Peyer's patch (tissue), 4 donors: Measurements from ENCODE around the gene MYO18B. TPM values are rescaled to one million over a fixed set of nuclear protein-coding genes. Genes with fewer than 3 reads are reported as not detected.

ENCODE experiments used
- DNase-seq, 3 donors: peaks; one replicate each; pipeline ENCODE4 v3.0.0-alpha.2; 2017 to 2019
- H3K27ac ChIP-seq, 4 donors: fragments of 200-600 bp; sonication (generic); one replicate each; pipeline ENCODE4 v1.5.1; 2016 to 2019
- H3K27me3 ChIP-seq, 2 donors: fragments of 200-600 bp; sonication (generic); one replicate each; pipeline ENCODE4 v1.5.1; 2019
- H3K36me3 ChIP-seq, 3 donors: fragments of 200-600 bp; sonication (generic); one replicate each; pipeline ENCODE4 v1.5.1; 2016 to 2019
- H3K4me1 ChIP-seq, 4 donors: fragments of 200-600 bp; sonication (generic); one replicate each; pipeline ENCODE4 v1.5.1; 2016 to 2019
- H3K4me3 ChIP-seq, 4 donors: fragments of 200-600 bp; sonication (generic); 1 replicate in 3 of 4; 2 replicates in 1 of 4; pipeline ENCODE4 v1.5.1; 2016 to 2019; ENCODE audit warnings: mild to moderate bottlenecking in 1 of 4
- H3K9me3 ChIP-seq, 4 donors: fragments of 200-600 bp; sonication (generic); one replicate each; pipeline ENCODE4 v1.5.1; 2016 to 2019; ENCODE audit warnings: mild to moderate bottlenecking in 1 of 4
- CTCF ChIP-seq, 6 experiments: fragments of 450-650 bp in 4 of 6; fragments of 200-600 bp in 2 of 6; sonication (generic) in 1 of 6; IDR thresholded peaks; one replicate each; pipeline ENCODE4 v1.5.1; 2017 to 2019; ENCODE audit warnings: antibody characterized with exemption in 6 of 6, mild to moderate bottlenecking in 3 of 6, moderate library complexity in 1 of 6
- POLR2A ChIP-seq, 2 donors: fragments of 450-650 bp; IDR thresholded peaks; one replicate each; pipeline ENCODE4 v1.5.1; 2017; ENCODE audit warnings: antibody characterized with exemption in 2 of 2, mild to moderate bottlenecking in 2 of 2, moderate library complexity in 2 of 2
- total RNA-seq, 4 donors: library from RNA; depleted of rRNA; stranded (reverse); fragments of >200 nt; gene quantifications; one replicate each; pipeline ENCODE4 v1.1.0, GENCODE V29; 2016

Gene MYO18B
- total RNA-seq, 4 donors from 2014 or later: 0.28 to 0.83 TPM; not detected in 2

GRCh38 chr22:25833676-25834075 lies 91.7 kb downstream of the MYO18B start:
- no peaks in the 10 kb centered on the region for H3K36me3 ChIP-seq
- H3K4me3 ChIP-seq: no peak overlapping the region
- no peak for TF ChIP-seq CTCF (IDR thresholded peaks at IDR 0.05)
- TF ChIP-seq POLR2A (IDR thresholded peaks at IDR 0.05): no peak

DNA sequence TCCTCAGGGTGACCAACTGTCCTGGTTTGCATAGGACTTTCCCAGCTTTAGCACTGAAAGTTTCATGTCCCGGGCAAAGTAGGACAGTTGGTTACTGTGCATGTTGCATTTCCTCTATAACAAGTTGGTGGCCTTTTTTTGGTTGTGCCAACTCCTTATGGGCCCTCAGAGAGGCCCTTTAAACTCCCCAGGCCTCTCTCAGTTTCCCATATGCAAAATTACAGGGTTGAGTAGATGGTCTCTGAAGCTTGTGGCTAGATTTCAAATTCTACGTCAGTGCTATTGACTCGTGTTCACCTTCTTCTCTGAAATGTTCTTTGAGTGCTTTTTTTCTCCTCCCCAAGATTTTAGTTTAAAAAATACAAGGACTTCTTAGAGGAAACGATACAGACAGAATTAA lies 92.5 kb downstream of the MYO18B start:
- TF ChIP-seq POLR2A (IDR thresholded peaks at IDR 0.05): no peak
- H3K4me1 ChIP-seq: no peaks in the 10 kb centered on the region

More at GRCh38 chr22:25833676-25834075, 91.7 kb downstream of the MYO18B start:
- no peak for DNase-seq
- Histone ChIP-seq H3K27ac (no peak overlapping the region), H3K4me1 (no peaks in the 10 kb centered on the region), H3K27me3 (no peaks in the 10 kb centered on the region), H3K9me3 (no peaks in the 10 kb centered on the region)

GRCh38 chr22:25835348-25835747 lies 93.4 kb downstream of the MYO18B start:
- Histone ChIP-seq H3K36me3 (no peaks in the 10 kb centered on the region), H3K9me3 (no peaks in the 10 kb centered on the region), H3K27ac (no peak overlapping the region), H3K4me3 (no peak overlapping the region), H3K27me3 (no peaks in the 10 kb centered on the region), H3K4me1 (no peaks in the 10 kb centered on the region)
- DNase-seq: no peak
- TF ChIP-seq CTCF (IDR thresholded peaks at IDR 0.05) (no peak), POLR2A (IDR thresholded peaks at IDR 0.05) (no peak)

More for the DNA sequence above, 92.5 kb downstream of the MYO18B start:
- no peak overlapping the region for H3K27ac ChIP-seq
- H3K27me3 ChIP-seq: no peaks in the 10 kb centered on the region
- DNase-seq: no peak
- H3K9me3 ChIP-seq: no peaks in the 10 kb centered on the region
- H3K36me3 ChIP-seq: no peaks in the 10 kb centered on the region
- H3K4me3 ChIP-seq: no peak overlapping the region

DNA sequence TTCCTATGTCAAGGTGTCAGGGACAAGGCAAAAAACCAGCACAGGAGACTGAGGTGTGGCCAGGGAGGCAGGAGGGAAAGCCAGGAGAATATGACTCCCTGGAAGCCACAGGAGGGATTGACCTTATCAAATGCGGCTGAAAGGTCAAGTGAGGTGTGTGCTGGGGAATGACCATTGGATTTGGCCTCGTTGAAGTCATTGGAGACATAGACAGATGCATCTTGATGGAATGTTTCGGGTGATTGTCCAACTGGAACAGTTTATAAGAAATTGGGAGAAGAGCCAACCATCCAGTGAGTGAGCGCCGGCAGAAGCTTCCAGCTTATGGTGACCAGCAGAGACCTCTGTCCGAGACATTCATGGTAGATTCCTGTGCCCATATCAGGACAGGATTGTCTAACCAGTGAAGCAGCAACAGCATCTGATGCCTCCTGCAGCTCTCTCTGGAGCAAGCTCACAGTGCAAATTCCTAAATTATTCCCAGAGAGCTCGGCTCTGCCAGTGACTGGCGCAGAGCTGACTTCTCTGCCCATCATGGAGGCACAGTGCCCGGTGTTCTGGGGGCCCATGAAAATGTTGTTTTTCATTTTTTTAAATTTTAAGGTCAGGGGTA lies 95.4 kb downstream of the MYO18B start:
- DNase-seq: no peak
- Histone ChIP-seq H3K4me3 (no peak overlapping the region), H3K27ac (no peak overlapping the region), H3K36me3 (no peaks in the 10 kb centered on the region), H3K9me3 (no peaks in the 10 kb centered on the region), H3K4me1 (no peaks in the 10 kb centered on the region), H3K27me3 (no peaks in the 10 kb centered on the region)
- TF ChIP-seq POLR2A (IDR thresholded peaks at IDR 0.05) (no peak), CTCF (IDR thresholded peaks at IDR 0.05) (no peak)

DNA sequence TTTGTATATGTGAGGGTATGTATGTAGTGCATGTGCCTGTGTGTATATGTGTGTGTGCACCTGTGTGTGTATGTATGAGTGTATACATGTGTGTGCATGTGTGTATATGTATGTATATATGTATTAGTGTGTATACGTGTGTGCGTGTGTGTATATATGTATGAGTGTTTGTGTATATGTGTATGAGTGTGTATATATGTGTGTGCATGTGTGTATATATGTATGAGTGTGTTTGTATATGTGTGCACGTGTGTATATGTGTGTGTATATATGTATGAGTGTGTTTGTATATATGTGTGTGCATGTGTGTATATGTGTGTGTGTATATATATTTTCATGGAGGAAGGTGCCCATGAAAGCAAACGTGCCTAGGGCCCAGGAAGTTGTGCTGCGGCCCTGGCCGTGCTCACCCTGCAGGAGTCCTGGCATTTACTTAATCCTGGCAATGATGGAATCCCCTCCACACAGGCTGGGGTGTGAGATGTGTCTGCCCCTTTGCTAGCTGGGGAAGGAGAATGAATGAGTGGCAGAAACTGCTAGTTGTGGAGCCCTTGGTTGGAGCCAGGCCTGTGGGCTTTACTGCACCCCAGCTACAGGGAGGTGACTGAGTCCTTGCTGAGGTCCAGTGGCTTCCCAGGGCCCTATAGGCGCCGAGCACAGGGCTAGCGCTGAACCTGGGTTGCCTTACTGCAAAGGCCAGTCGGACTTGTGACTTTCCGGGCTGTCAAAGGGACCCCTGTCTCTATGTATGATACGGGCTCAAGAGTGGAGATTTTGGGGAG lies 97.2 kb downstream of the MYO18B start:
- Histone ChIP-seq H3K27me3 (no peaks in the 10 kb centered on the region), H3K4me3 (no peak overlapping the region), H3K9me3 (no peaks in the 10 kb centered on the region), H3K4me1 (no peaks in the 10 kb centered on the region), H3K36me3 (no peaks in the 10 kb centered on the region), H3K27ac (no peak overlapping the region)
- DNase-seq: no peak
- no peak for TF ChIP-seq CTCF (IDR thresholded peaks at IDR 0.05)
- no peak for TF ChIP-seq POLR2A (IDR thresholded peaks at IDR 0.05)

DNA sequence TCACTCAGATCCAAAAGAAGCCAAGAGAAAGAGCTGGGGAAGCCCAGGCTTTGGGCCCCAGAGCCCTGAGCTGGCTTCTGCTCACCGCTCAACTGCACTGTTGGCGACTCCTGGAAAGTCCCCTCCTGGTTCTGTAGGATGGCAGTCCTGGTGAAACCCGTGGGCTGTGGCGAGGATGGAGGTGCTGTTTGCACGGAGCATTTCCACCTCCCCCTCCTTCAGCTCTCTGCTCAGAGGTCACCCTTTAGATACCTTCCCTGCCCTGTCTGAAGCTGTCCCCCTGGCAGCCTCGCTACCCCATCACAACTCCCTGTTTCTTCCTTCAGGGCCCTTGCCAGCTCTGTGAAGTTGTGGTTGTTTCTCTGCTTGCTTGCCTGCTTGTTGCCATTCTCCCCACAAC lies 97.8 kb downstream of the MYO18B start:
- H3K4me3 ChIP-seq: no peak overlapping the region
- H3K36me3 ChIP-seq: no peaks in the 10 kb centered on the region
- no peaks in the 10 kb centered on the region for H3K4me1 ChIP-seq
- H3K27me3 ChIP-seq: no peaks in the 10 kb centered on the region
- no peak for DNase-seq
- H3K9me3 ChIP-seq: no peaks in the 10 kb centered on the region
- H3K27ac ChIP-seq: no peak overlapping the region
- no peak for TF ChIP-seq POLR2A (IDR thresholded peaks at IDR 0.05)
